ENCODE measurements around the gene BRSK1.

Gene BRSK1

DNA sequence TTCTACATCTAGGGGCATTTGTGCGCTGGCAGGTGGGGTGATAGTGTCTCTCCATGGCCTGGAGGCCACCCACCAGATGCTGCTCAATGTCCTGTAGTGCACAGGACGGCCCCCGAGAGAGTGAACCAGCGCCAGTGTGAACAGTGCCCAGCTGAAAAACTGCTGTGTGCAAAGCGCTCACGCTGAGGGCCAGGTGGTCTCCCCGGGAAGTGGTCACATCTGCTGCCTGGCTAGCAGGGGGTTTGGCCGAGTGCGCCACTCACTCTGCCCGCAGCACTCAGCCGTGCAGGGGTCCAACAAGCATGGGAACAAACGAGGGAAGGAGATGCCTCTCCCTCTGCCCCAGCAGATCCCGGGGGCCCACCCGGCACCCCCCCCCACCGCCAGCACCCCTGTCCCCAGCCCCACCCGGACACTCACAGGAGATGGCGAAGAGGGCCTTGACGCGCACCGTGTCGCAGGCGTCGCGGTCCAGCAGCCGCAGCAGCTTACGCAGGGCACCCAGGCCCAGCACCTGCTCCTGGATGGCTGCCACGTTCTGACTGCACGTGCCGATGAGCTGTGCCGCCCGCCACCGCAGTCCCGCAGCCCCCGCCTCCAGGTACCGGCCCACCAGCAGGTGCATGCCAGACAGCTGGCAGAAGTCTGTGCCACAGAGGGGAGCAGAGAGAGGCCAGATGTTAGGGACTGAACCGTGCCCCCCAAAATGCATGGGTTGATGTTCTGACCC lies 9.7 kb upstream of the BRSK1 start:
- no peak for DNase-seq

DNA sequence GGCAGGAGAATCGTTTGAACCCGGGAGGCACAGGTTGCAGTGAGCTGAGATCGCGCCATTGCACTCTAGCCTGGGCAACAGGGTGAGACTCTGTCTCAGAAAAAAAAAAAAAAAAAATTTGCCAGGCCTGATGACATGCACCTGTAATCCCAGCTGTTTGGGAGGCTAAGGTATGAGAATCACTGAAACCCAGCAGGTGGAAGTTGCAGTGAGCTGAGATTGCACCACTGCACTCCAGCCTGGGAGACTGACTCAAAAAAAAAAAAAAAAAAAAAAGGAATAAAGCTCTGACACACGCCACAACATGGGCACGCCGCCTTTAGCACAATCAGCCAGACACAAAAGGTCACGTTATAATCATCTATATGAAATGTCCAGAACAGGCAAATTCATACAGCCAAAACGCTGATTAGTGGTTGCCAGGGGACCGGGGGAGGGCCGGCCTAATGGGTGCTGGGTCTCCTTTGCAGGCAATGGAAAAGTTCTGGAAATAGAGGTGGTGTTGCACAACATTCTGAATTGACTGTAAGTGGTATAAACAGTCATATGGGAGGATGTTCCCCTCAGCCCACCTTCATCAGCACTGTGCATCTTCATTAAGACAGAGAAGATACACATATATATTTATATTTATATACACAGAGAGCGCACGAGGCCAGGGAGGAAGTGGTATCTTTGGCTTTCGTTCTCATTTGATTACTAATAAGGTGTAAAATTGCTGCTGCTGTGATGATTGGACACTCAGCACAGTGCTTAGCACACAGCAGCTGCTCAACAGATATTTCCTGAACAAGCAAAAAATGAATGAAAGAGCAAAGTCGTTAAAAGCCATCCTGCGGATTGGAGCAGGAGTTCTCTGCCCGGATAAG lies 7.7 kb upstream of the BRSK1 start:
- no peak for DNase-seq

DNA sequence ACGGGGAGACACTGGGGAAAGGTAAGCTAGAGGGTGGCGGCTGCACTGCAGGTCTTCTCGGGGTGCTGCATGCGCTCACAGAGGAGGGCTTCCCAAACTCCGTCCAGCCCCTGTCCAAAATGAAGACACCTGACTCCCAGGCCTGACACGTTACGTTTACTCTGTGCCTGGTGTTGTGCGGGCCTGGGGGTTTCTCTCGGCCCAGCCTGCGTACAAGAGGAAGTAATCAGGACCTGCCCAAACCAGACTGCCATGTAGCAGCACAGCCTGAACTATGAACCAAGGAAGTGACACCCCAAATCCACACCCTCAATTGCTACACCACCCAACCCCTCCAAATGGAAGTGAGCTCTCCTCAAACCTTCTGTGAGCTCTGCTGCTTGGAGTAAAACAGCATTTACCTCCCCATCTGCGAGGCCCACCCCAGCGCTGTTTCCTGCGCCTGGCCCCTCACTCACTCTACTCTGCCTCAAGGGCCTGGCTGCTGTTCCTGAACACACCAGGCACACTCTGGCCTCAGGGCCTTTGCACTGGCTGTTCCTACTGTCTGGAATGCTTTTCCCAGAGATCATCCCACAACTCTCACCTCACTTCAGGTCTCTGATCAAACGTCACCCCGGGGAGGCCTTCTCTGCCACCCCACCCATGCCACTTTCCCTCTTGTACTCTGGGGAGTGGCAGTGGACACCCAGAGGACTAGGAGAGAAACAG lies 6.9 kb upstream of the BRSK1 start:
- DNase-seq, result no peak

DNA sequence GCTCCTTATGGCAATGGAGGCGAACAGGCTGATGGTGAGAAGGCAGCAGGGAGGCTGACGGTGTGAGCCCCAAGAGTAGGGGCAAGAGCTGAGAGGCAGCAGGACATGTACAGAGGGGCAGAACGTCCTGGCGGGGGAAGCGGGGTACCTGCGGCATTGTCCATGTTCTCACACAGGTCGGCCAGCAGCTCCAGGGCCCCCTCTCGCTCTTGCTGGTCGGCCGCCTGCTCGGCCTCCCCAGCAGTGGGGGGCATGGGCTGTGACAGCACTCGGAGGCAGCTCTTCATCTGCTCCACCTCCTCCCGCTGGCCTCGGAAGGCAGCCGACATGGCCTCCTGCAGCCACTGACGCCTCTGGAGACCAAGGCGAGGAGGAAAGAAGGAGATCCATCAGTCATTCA lies 6.3 kb upstream of the BRSK1 start:
- no peak for DNase-seq

DNA sequence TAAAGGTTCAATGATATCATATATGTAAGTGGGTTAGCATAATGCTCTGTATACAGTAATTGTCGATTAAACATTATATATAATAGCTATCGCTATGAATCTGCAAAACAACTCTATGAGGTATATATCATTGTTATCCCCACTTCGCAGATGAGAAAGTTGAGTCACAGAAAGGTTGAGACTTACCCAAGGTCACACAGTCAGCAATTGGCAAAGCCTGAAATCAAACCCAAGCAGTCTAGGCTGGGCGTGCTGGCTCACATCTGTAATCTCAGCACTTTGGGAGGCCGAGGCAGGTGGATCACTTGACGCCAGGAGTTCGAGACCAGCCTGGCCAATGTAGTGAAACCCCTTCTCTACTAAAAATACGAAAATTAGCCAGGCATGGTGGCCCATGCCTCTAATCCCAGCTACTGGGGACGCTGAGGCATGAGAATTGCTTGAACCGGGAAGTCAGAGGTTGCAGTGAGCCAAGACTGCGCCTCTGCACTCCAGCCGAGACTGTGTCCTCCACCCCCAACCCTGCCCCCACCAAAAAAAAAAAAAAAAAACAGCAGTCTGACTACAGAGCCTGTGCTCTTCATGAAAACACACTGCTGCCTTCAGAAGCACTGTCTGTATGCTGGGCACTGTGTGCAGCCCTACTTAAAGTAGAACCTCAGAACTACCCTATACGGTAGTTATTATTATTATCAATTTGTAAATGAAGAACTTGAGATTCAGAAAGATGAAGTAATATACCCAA lies 5.2 kb upstream of the BRSK1 start:
- DNase-seq, result no peak

DNA sequence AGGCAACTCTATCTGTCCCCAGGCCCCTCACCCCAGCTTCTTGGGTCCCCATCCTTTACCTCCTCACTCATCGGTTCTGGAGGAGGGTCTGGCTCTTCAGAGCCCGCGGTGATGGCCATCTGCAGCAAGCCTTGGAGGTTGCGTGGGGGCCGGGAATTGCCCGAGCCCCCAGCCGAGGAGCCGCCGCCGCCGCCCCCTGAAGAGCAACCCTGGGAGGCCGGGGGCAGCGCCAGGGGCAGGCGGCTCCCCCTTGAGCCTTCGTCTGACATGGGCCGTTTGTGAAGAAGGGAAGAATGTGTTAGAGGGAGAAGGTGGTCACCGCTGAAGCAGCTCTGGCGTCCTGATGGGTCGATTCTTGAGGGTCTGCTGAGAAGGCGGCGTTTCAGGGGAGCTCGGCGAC lies 4.5 kb upstream of the BRSK1 start:
- DNase-seq, result no peak

DNA sequence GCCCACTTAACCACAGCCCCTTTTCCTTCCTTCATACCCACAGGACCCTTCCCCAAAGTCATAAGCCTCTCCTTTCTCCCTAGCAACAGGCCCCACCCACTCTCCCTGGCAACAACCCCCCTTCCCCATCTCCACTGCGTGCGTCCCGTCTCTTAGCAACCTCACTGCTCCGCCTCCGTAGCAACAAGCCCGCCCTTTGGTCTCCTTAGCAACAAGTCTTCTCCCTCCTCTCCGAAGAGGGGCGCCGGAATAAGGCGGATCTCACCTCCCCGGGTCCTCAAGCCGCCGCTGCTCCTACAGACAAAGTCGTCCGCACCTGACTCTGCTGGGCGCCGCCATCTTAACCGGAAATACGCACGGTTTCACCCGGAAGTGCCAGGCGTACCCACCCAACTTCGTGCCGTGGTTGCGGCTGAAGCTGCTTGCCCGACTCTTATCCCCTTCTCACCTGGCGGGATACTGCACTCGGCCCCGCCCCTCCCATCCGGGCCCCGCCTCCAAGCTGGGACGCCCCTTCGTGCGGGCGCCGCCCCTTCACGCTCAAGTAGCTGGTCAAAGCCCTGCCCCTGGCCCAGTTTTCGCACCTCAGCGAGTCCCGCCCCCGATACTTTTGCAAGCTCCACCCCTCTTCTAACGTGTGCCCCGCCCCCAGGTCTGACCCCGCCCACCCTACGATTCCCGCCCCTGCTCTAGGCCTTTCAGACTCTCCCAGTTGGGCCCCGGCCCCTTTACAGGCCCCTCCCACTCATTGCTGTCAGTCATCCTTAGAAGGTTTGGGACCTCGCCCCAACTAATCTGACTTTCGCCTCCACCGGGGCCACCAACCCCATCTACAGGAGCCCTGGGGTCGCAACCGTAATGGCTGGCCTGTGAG lies 3.8 kb upstream of the BRSK1 start, which contains the start of gene HSPBP1:
HSPBP1 (minus strand) TSS at position 341 of the 874 bp plus-strand sequence. CDS start 502 bp downstream, outside the sequence.
- peak; percentile 84 to 92 (median 90) for DNase-seq

DNA sequence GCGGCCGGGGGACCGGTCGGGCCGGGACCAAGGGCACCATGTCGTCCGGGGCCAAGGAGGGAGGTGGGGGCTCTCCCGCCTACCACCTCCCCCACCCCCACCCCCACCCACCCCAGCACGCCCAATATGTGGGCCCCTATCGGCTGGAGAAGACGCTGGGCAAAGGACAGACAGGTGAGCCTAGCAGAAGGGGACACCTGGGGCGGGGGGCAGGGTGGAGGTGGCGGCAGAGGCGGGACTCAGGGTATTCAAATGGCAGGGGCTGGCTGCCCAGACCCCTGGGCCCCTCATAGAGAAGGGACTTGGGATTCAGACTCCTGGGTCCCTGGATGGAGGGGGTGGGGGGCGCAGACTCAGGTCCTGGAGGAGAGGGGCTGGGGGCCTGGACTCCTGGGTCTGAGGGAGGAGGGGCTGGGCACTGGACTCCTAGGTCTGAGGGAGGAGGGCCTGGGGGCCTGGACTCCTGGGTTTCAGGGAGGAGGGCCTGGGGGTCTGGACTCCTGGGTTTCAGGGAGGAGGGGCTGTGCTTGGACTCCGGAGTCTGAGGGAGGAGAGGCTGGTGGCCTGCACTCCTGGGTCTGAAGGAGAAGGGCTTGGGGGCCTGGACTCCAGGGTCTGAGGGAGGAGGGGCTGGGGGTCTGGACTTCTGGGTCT lies 735 bp downstream of the BRSK1 start:
- DNase-seq, result no peak

DNA sequence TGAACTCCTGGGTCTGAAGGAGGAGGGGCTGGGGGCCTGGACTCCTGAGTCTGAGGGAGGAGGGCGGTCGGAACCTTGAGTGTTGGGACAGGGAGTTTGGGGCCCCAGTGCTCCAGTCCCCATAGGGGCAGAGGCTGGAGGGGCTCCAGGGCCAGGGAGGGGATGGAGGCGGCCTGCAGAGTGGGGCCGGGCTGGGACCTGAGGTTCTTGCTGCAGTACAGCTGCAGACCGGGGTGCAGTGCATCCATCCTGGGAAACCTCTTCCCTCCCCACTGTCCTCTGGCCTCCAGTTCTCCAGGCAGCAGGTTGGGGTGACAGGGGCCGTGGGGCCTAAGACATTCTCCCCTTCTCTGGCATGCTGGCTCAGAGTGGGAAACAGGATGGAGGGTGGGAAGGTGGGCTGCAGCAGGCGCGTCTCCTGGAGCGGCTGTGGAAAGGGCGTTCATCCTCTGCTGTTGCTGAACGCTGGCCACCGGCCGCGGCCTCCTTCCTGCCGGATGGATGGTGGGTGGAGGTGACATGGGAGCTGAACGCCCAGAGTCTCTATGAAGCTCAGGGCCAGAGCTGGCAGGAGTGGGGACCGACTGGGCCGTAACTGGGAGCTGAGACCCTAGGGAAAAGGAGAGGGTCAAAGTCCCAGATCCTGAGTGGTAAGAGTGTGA lies 1.6 kb downstream of the BRSK1 start:
- DNase-seq, result no peak

DNA sequence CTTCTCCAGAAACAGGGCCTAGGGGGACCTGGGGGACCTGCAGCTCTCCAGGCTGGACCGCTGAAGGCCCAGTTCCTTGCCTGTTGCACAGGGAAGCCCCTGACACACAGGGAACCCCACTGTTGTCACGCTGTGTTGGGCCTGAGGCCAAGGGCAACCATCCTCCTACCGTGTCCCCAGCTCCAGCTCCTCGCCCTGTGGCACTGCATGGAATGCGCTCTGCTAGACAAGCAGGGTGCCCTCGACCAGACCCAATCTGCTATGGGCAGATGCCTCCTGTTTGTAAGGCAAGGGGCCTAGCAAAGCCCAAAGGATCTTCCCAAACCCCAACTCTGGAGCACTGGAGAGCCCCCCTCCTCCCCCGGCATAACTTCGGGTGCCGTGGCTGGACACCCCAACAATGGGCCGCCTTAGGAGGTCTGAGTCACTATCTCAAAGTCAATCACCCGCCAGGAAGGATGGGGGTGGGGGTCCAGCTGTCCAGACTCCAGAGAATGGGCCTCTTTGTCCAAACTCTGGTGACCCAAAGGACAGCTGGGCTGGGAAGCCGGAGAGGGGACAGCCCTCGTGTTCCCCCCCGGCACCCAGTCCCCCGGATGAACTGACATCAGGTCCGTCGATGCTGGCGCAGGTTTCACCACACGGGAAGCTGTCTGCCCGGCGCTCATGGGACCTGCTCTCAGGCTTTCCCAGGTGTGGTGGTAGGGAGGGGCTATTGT lies 3.7 kb downstream of the BRSK1 start:
- no peak for DNase-seq

DNA sequence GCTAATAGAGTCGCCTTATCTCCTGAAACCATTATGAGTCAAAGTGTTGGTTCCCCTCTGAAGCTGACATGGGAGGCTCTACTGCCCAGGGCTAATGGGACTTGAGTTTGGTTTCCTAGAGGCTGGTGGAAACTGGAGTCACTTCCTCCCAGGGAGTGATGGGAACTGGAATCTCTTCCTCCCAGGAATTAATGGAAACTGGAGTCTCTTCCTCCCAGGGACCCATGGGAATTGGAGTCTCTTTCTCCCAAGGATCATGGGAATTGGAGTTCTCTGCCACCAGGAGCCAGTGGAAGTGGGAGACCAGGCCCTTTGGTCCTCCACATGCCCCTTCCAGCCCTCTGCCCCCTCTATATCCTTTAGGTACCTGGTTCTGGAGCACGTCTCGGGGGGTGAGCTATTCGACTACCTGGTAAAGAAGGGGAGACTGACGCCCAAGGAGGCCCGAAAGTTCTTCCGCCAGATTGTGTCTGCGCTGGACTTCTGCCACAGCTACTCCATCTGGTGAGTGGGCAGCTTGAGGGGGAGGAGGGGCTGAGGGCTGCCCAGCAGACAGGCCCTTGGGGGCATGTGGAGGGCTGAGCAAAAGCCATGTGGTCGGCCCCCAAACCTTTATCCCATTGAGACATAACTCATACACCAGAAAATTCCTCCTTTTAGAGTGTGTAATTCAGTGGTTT lies 5.5 kb downstream of the BRSK1 start:
- no peak for DNase-seq

DNA sequence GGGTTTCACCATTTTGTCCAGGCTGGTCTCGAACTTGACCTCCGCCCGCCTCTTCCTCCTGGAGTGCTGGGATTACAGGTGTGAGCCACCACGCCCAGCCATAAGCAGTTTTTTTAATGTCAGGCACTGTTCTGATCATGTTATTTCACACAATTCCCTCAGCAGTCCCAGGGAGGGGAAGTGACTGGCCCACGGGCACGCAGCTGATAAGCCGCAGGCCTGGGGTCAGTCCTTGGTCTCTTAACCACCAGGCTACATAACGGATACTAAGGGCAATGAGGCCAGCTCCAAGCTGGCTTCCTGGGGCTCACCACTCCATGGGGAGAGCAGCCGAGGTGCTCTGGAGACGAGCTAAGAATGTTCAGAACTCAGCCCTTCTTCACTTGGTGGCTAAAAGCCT lies 13.5 kb downstream of the BRSK1 start:
- DNase-seq, result no peak

DNA sequence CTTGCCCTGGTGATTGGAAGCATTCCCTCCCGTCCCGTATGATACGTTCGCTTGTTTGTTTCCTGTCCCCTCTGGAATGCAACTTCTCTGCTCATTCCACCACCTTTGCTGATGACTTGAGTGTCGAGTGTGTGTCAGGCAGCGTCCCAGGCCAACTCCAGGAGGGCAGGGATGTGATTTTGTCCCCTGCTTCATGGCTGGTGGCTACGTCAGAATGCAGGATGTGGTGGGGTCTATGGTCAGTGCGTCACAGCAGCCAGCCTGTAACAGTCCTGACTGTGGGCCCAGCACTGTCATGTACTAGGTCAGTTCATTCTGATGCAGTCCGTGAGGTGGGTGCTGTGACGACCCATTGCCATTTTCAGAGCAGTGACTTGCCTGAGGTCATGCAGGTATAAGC lies 16.2 kb downstream of the BRSK1 start:
- no peak for DNase-seq

DNA sequence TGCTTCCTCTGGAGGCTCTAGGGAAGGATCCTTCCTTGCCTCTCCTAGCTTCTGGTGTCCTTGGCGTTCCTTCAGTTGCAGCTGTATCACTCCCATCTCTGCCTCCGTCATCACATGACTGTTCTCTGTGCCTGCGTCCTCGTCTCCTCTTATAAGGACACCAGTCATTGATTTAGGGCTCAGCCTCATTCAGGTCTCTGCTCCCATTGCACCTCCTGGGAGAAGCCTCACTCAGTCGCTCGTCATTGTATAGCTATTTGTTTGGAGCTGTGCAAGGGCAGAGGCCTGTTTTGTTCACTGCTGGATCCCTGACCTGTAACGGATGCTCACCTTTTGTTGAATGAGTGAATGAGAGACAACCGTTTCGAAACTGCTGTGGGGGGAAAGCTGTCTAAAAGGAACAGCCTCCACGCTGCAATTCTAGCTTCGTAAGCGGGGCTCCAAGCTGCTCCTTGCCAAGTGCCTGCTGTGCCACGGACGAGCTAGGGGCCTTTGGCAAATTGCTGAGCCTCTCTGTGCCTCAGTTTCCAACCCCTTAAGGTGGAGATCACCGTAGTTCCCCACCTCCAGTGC lies 17.2 kb downstream of the BRSK1 start:
- no peak for DNase-seq

DNA sequence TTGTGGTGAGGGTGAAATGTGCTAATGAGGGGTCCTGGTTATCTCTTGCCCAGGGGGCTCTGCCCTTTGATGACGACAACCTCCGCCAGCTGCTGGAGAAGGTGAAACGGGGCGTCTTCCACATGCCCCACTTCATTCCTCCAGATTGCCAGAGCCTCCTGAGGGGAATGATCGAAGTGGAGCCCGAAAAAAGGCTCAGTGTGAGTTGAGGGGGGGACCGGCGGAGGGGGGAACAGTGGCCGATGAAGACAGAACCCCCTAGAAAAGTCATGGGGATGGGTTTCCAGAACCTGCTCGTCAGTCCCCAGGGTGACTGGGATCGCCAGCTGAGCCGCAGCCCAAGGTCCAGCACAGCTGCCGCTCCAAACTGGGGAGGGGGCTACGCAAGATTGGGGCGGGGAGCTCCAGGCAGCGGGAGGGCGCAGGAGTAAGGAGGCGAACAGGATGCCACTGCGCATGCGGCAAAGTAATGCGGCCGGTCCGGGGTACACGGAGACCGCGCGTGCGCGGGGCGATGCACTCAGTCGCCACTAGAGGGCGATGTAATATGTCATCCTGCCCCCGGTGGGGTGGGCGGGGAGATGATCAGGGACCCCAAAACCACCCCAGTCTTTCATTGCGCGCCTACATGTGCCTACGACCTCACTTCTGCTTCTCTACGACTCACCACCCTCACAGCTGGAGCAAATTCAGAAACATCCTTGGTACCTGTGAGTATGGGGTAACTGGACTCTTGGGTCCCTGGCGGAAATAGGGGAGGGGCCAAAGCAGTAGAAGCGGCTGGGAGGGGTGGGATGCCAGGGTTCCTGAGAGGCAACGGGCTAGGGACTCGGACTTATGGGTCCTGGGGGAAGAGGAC lies 17.9 kb downstream of the BRSK1 start:
- peak; percentile 90 to 95 (median 94) for DNase-seq

DNA sequence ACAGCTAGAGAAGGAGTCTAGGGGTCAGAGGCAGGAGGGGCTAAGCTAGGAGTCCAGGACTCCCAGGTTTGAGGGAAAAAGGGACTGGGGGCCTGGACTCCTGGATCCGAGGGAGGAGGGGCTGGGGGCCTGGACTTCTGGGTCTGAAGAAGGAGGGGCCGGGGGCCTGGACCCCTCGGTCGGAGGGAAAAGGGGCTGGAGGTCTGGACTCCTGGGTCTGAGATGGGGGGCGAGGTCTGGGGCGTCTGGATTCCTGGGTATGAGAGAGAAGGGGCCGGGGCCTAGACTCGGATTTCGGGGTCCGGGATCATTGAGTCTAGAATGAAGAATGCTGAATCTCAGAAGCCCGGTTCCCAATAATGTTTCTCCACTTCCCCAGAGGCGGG lies 18.5 kb downstream of the BRSK1 start:
- no peak for DNase-seq

DNA sequence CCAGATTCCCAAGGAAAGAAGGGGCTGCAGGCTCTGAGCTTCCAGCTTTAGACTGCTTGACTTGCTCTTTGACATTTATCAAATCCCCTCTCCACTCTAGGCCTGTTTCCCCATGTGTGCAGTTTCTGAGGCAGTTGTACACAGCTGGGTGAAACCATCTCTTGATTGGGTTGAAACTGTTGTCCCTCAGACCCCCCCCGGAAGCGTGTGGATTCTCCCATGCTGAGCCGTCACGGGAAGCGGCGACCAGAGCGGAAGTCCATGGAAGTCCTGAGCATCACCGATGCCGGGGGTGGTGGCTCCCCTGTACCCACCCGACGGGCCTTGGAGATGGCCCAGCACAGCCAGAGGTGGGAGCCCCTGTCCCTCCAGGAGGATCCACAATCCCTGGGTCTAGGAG lies 19.7 kb downstream of the BRSK1 start:
- no peak for DNase-seq

Data from suppressor macrophage (primary cell).